Glutamatergic neuron (in vitro differentiated cells): ENCODE measurements around the gene LMF2. TPM values are rescaled to one million over a fixed set of nuclear protein-coding genes. Genes with fewer than 3 reads are reported as not detected.

Experiments
- DNase-seq: peaks from one replicate; pipeline ENCODE4 v3.0.0; 2022
- H3K27ac Mint-ChIP-seq: one replicate; pipeline ENCODE4 v1.8.0; 2020; ENCODE audit warnings: mild to moderate bottlenecking, mixed read lengths, inconsistent platforms; ENCODE audit not compliant: unreplicated experiment
- H3K27me3 Mint-ChIP-seq: one replicate; pipeline ENCODE4 v1.8.0; 2020; ENCODE audit warnings: mild to moderate bottlenecking, moderate library complexity, mixed read lengths, inconsistent platforms; ENCODE audit not compliant: unreplicated experiment
- H3K36me3 Mint-ChIP-seq: one replicate; pipeline ENCODE4 v1.8.0; 2020; ENCODE audit warnings: mild to moderate bottlenecking, mixed read lengths, inconsistent platforms; ENCODE audit not compliant: unreplicated experiment
- H3K4me1 Mint-ChIP-seq: one replicate; pipeline ENCODE4 v1.8.0; 2020; ENCODE audit warnings: mild to moderate bottlenecking, low read depth, mixed read lengths, inconsistent platforms; ENCODE audit not compliant: unreplicated experiment
- H3K4me3 Mint-ChIP-seq: one replicate; pipeline ENCODE4 v1.8.0; 2020; ENCODE audit warnings: mild to moderate bottlenecking, mixed read lengths, inconsistent platforms; ENCODE audit not compliant: unreplicated experiment
- H3K9me3 Mint-ChIP-seq: one replicate; pipeline ENCODE4 v1.8.0; 2020; ENCODE audit warnings: mild to moderate bottlenecking, moderate library complexity, mixed read lengths, inconsistent platforms; ENCODE audit not compliant: unreplicated experiment
- CTCF ChIP-seq: fragments of 200-600 bp; sonication (generic); IDR thresholded peaks from one replicate; pipeline ENCODE4 v1.5.0; 2021; ENCODE audit not compliant: partially characterized antibody, unreplicated experiment
- total RNA-seq: library from RNA; stranded (reverse); fragmentation: NEBNext Ultra II Directional; extraction: Animal tissue kit (Norgen Biotek cat#: 25700); gene quantifications from one replicate; pipeline ENCODE4 v1.2.1, GENCODE V29; 2021; ENCODE audit not compliant: unreplicated experiment

LMF2 gene
- total RNA-seq, 1 donor from 2014 or later = 62.2 TPM

- H3K27me3 Mint-ChIP-seq = peaks cover 8% of the 10 kb centered on the region
These were observed 20.1 kb downstream of the LMF2 start for GRCh38 chr22:50487290-50488005.

GRCh38 chr22:50486561-50487289, 20.8 kb downstream of the LMF2 start, which contains the start of gene MIOX:
TSS of gene MIOX (plus strand) at chr22:50486859. CDS start at chr22:50486898, 39 bp downstream.
- Mint-ChIP-seq H3K4me3 (no peak within 1 kb of the TSS), H3K4me1 (peaks cover 5% of the 10 kb centered on the region), H3K27me3 (peaks cover 8% of the 10 kb centered on the region), H3K27ac (no peak within 1 kb of the TSS), H3K9me3 (peaks cover 3% of the 10 kb centered on the region), H3K36me3 (no peaks in the 10 kb centered on the region)
- peak; percentile 24 for DNase-seq
- no peak for TF ChIP-seq CTCF

More at GRCh38 chr22:50487290-50488005, 20.1 kb downstream of the LMF2 start:
- Mint-ChIP-seq H3K9me3 (peaks cover 3% of the 10 kb centered on the region), H3K4me1 (peaks cover 5% of the 10 kb centered on the region), H3K36me3 (no peaks in the 10 kb centered on the region), H3K4me3 (no peak overlapping the region), H3K27ac (no peak overlapping the region)
- DNase-seq = peak; percentile 10
- no peak for TF ChIP-seq CTCF

GRCh38 chr22:50485221-50486131, 22.0 kb downstream of the LMF2 start:
- no peak for TF ChIP-seq CTCF
- peaks cover 12% of the 10 kb centered on the region for H3K27me3 Mint-ChIP-seq
- no peaks in the 10 kb centered on the region for H3K4me1 Mint-ChIP-seq
- peak overlapping the region; percentile 62 for H3K27ac Mint-ChIP-seq
- no peaks in the 10 kb centered on the region for H3K36me3 Mint-ChIP-seq
- peak; percentile 11 for DNase-seq
- no peak overlapping the region for H3K4me3 Mint-ChIP-seq
- H3K9me3 Mint-ChIP-seq = peaks cover 4% of the 10 kb centered on the region

GRCh38 chr22:50483977-50484853, 23.3 kb downstream of the LMF2 start:
- Mint-ChIP-seq H3K4me1 (no peaks in the 10 kb centered on the region), H3K9me3 (peaks cover 12% of the 10 kb centered on the region), H3K36me3 (no peaks in the 10 kb centered on the region), H3K27ac (no peak overlapping the region), H3K27me3 (peaks cover 18% of the 10 kb centered on the region), H3K4me3 (no peak overlapping the region)
- TF ChIP-seq CTCF = no peak
- peak; percentile 16 for DNase-seq
